ENCODE results near the gene EFCAB5.
A peak's percentile ranks its signal among the peaks of the same experiment; 100 is the strongest.
"Not testable (repeated sequence)": the region's sequence is repeated elsewhere in the genome, so short reads cannot be mapped to it uniquely, and the experiment has no call there.

The EFCAB5 gene

GRCh38 chr17:29941334-29941733, at the start of gene EFCAB5:
Gene EFCAB5, plus strand, starts transcription at chr17:29941634. Its CDS starts 163 bp downstream, at chr17:29941797.
- no peak for DNase-seq (ENCODE audit: low read depth in 2 of 2)

- DNase-seq (ENCODE audit: low read depth in 2 of 2) = no peak
Observed at GRCh38 chr17:29892201-29892600, 49.2 kb upstream of the EFCAB5 start.

GRCh38 chr17:29897136-29897535, 44.3 kb upstream of the EFCAB5 start:
- not testable (repeated sequence) for DNase-seq (ENCODE audit: low read depth in 2 of 2)

- DNase-seq (ENCODE audit: low read depth in 2 of 2) = no peak
Observed at GRCh38 chr17:29903471-29903870, 38.0 kb upstream of the EFCAB5 start.

- no peak for DNase-seq (ENCODE audit: low read depth in 2 of 2)
Observed at GRCh38 chr17:29905086-29905878, 36.2 kb upstream of the EFCAB5 start.

GRCh38 chr17:29905879-29906167, 35.6 kb upstream of the EFCAB5 start:
- no peak for DNase-seq (ENCODE audit: low read depth in 2 of 2)

- no peak for DNase-seq (ENCODE audit: low read depth in 2 of 2)
Observed at GRCh38 chr17:29906969-29907368, 34.5 kb upstream of the EFCAB5 start.

- no peak for DNase-seq (ENCODE audit: low read depth in 2 of 2)
Observed at GRCh38 chr17:29909236-29910003, 32.0 kb upstream of the EFCAB5 start.

GRCh38 chr17:29911641-29912177, 29.7 kb upstream of the EFCAB5 start:
- no peak for DNase-seq (ENCODE audit: low read depth in 2 of 2)

- DNase-seq (ENCODE audit: low read depth in 2 of 2) = no peak
Observed at GRCh38 chr17:29914819-29915537, 26.5 kb upstream of the EFCAB5 start.

GRCh38 chr17:29918016-29918415, 23.4 kb upstream of the EFCAB5 start:
- no peak for DNase-seq (ENCODE audit: low read depth in 2 of 2)

- DNase-seq (ENCODE audit: low read depth in 2 of 2) = no peak
Observed at GRCh38 chr17:29918922-29919856, 22.2 kb upstream of the EFCAB5 start.

GRCh38 chr17:29924786-29925185, 16.6 kb upstream of the EFCAB5 start:
- no peak for DNase-seq (ENCODE audit: low read depth in 2 of 2)

- no peak for DNase-seq (ENCODE audit: low read depth in 2 of 2)
Observed at GRCh38 chr17:29927546-29927945, 13.9 kb upstream of the EFCAB5 start.

- DNase-seq (ENCODE audit: low read depth in 2 of 2) = no peak
Observed at GRCh38 chr17:29929006-29929532, 12.4 kb upstream of the EFCAB5 start.

GRCh38 chr17:29929533-29930408, 11.7 kb upstream of the EFCAB5 start, which contains the start of gene SSH2:
Gene SSH2, minus strand, starts transcription at chr17:29930228. Its CDS starts 228 bp downstream, at chr17:29930000.
- peak; percentile 51 to 65 for DNase-seq (ENCODE audit: low read depth in 2 of 2)

GRCh38 chr17:29930409-29931010, 10.9 kb upstream of the EFCAB5 start:
- no peak for DNase-seq (ENCODE audit: low read depth in 2 of 2)

- peak; percentile 65 to 69 for DNase-seq (ENCODE audit: low read depth in 2 of 2)
Observed at GRCh38 chr17:29931231-29931932, 10.1 kb upstream of the EFCAB5 start.

- DNase-seq (ENCODE audit: low read depth in 2 of 2) = no peak
Observed at GRCh38 chr17:29933379-29933778, 8.1 kb upstream of the EFCAB5 start.

Data from fibroblast of skin of left quadriceps (primary cell).